Measurements from ENCODE around the gene SLC6A13.

SLC6A13 gene

GRCh38 chr12:254912-255311, 7.7 kb downstream of the SLC6A13 start:
- DNase-seq (ENCODE audit: low read depth): no peak
- no peak overlapping the region for H3K4me3 ChIP-seq (ENCODE audit: low read depth, low read length)
- TF ChIP-seq MYC (IDR thresholded peaks at IDR 0.05; ENCODE audit: low read depth, low read length): no peak

GRCh38 chr12:254039-254438, 8.6 kb downstream of the SLC6A13 start:
- DNase-seq (ENCODE audit: low read depth): no peak
- TF ChIP-seq CTCF (IDR thresholded peaks at IDR 0.05; ENCODE audit: low read depth, low read length): no peak
- TF ChIP-seq MAX (IDR thresholded peaks at IDR 0.05; ENCODE audit: low read depth, low read length): no peak
- TF ChIP-seq POLR2A (IDR thresholded peaks at IDR 0.05; ENCODE audit: extremely low read depth, insufficient read length): no peak
- no peak for TF ChIP-seq MYC (IDR thresholded peaks at IDR 0.05; ENCODE audit: low read depth, low read length)
- H3K4me3 ChIP-seq (ENCODE audit: low read depth, low read length): no peak overlapping the region

GRCh38 chr12:253116-253831, 9.4 kb downstream of the SLC6A13 start:
- TF ChIP-seq POLR2A (IDR thresholded peaks at IDR 0.05; ENCODE audit: extremely low read depth, insufficient read length) (no peak), CTCF (IDR thresholded peaks at IDR 0.05; ENCODE audit: low read depth, low read length) (no peak), MYC (IDR thresholded peaks at IDR 0.05; ENCODE audit: low read depth, low read length) (no peak), MAX (IDR thresholded peaks at IDR 0.05; ENCODE audit: low read depth, low read length) (no peak)
- DNase-seq (ENCODE audit: low read depth): no peak
- no peak overlapping the region for H3K4me3 ChIP-seq (ENCODE audit: low read depth, low read length)

- DNase-seq (ENCODE audit: low read depth): no peak
- no peak overlapping the region for H3K4me3 ChIP-seq (ENCODE audit: low read depth, low read length)
- TF ChIP-seq POLR2A (IDR thresholded peaks at IDR 0.05; ENCODE audit: extremely low read depth, insufficient read length): no peak
- no peak for TF ChIP-seq CTCF (IDR thresholded peaks at IDR 0.05; ENCODE audit: low read depth, low read length)
- no peak for TF ChIP-seq MAX (IDR thresholded peaks at IDR 0.05; ENCODE audit: low read depth, low read length)
- no peak for TF ChIP-seq MYC (IDR thresholded peaks at IDR 0.05; ENCODE audit: low read depth, low read length)
These were observed 10.0 kb downstream of the SLC6A13 start for GRCh38 chr12:252636-253035.

GRCh38 chr12:247271-247670, 15.4 kb downstream of the SLC6A13 start:
- H3K4me3 ChIP-seq (ENCODE audit: low read depth, low read length): no peak overlapping the region
- no peak for TF ChIP-seq POLR2A (IDR thresholded peaks at IDR 0.05; ENCODE audit: extremely low read depth, insufficient read length)
- TF ChIP-seq MYC (IDR thresholded peaks at IDR 0.05; ENCODE audit: low read depth, low read length): no peak
- TF ChIP-seq MAX (IDR thresholded peaks at IDR 0.05; ENCODE audit: low read depth, low read length): no peak
- no peak for TF ChIP-seq CTCF (IDR thresholded peaks at IDR 0.05; ENCODE audit: low read depth, low read length)
- DNase-seq (ENCODE audit: low read depth): no peak

GRCh38 chr12:243381-243780, 19.3 kb downstream of the SLC6A13 start:
- DNase-seq (ENCODE audit: low read depth): no peak
- no peak for TF ChIP-seq POLR2A (IDR thresholded peaks at IDR 0.05; ENCODE audit: extremely low read depth, insufficient read length)
- TF ChIP-seq MYC (IDR thresholded peaks at IDR 0.05; ENCODE audit: low read depth, low read length): no peak
- no peak for TF ChIP-seq MAX (IDR thresholded peaks at IDR 0.05; ENCODE audit: low read depth, low read length)
- no peak for TF ChIP-seq CTCF (IDR thresholded peaks at IDR 0.05; ENCODE audit: low read depth, low read length)
- no peak overlapping the region for H3K4me3 ChIP-seq (ENCODE audit: low read depth, low read length)
